NCI-H345 treated with DMSO at 0.1 percent for 48 hours (cell line): ENCODE data around the gene XPR1.

ENCODE experiments used
- DNase-seq: peaks from one replicate; lab custom pipeline; 2025; ENCODE audit not compliant: unreplicated experiment; lab: John Stamatoyannopoulos, UW

The XPR1 gene

GRCh38 chr1:180631766-180632325, at the start of gene XPR1:
Gene XPR1 (plus strand): TSS chr1:180632022. CDS start chr1:180632202, 180 bp downstream.
- peak; percentile 98 for DNase-seq

- no peak for DNase-seq
These were observed 47.0 kb upstream of the XPR1 start for GRCh38 chr1:180584869-180585268.

GRCh38 chr1:180585994-180586359, 45.8 kb upstream of the XPR1 start:
- DNase-seq: no peak

- peak; percentile 95 for DNase-seq
These were observed 45.1 kb upstream of the XPR1 start for GRCh38 chr1:180586671-180587155.

- no peak for DNase-seq
These were observed 43.7 kb upstream of the XPR1 start for GRCh38 chr1:180588121-180588520.

- DNase-seq: no peak
These were observed 40.9 kb upstream of the XPR1 start for GRCh38 chr1:180590889-180591288.

GRCh38 chr1:180593382-180593781, 38.4 kb upstream of the XPR1 start:
- no peak for DNase-seq

GRCh38 chr1:180594723-180595122, 37.1 kb upstream of the XPR1 start:
- no peak for DNase-seq

GRCh38 chr1:180595966-180596365, 35.9 kb upstream of the XPR1 start:
- DNase-seq: no peak

GRCh38 chr1:180597520-180597919, 34.3 kb upstream of the XPR1 start:
- no peak for DNase-seq

GRCh38 chr1:180598333-180598974, 33.4 kb upstream of the XPR1 start:
- no peak for DNase-seq

- no peak for DNase-seq
These were observed 31.5 kb upstream of the XPR1 start for GRCh38 chr1:180600343-180600742.

- DNase-seq: no peak
These were observed 30.3 kb upstream of the XPR1 start for GRCh38 chr1:180601512-180601911.

- DNase-seq: no peak
These were observed 28.5 kb upstream of the XPR1 start for GRCh38 chr1:180603223-180603849.

- no peak for DNase-seq
These were observed 28.0 kb upstream of the XPR1 start for GRCh38 chr1:180603850-180604226.

GRCh38 chr1:180606155-180606554, 25.7 kb upstream of the XPR1 start:
- no peak for DNase-seq

GRCh38 chr1:180609643-180610555, 21.9 kb upstream of the XPR1 start:
- no peak for DNase-seq

GRCh38 chr1:180610556-180611015, 21.2 kb upstream of the XPR1 start:
- no peak for DNase-seq

GRCh38 chr1:180611016-180611930, 20.5 kb upstream of the XPR1 start:
- DNase-seq: no peak

- DNase-seq: no peak
These were observed 19.2 kb upstream of the XPR1 start for GRCh38 chr1:180612632-180613031.
